Measurements from ENCODE around the gene EGFR. TPM values are rescaled to one million over a fixed set of nuclear protein-coding genes. Genes with fewer than 3 reads are reported as not detected.

The EGFR gene
- total RNA-seq, 4 donors from 2014 or later: 87.2 to 124 (median 94.5) TPM

DNA sequence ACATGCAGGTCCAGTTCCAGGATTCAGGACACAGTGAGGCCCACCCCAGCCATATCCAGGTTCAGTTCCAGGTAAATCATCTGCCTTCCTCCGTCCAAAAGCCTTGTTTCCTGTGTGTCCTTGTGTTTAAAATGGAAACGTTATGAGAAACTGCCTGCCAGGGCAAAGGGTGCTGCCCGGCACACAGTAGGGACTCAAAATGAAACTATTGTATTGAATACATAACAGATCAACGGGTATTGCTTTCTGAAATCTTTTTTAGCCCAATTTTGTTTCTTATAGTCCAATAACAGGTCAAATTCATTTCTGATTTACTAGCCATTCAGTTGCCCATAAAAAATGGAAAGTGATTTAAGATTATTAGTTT, 115.5 kb downstream of the EGFR start:
- no peak for DNase-seq (ENCODE audit: low spot score)
- no peak for ATAC-seq (ENCODE audit: low FRiP score)
- TF ChIP-seq, protein P1, sequence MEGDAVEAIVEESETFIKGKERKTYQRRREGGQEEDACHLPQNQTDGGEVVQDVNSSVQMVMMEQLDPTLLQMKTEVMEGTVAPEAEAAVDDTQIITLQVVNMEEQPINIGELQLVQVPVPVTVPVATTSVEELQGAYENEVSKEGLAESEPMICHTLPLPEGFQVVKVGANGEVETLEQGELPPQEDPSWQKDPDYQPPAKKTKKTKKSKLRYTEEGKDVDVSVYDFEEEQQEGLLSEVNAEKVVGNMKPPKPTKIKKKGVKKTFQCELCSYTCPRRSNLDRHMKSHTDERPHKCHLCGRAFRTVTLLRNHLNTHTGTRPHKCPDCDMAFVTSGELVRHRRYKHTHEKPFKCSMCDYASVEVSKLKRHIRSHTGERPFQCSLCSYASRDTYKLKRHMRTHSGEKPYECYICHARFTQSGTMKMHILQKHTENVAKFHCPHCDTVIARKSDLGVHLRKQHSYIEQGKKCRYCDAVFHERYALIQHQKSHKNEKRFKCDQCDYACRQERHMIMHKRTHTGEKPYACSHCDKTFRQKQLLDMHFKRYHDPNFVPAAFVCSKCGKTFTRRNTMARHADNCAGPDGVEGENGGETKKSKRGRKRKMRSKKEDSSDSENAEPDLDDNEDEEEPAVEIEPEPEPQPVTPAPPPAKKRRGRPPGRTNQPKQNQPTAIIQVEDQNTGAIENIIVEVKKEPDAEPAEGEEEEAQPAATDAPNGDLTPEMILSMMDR (IDR thresholded peaks at IDR 0.05): no peak

DNA sequence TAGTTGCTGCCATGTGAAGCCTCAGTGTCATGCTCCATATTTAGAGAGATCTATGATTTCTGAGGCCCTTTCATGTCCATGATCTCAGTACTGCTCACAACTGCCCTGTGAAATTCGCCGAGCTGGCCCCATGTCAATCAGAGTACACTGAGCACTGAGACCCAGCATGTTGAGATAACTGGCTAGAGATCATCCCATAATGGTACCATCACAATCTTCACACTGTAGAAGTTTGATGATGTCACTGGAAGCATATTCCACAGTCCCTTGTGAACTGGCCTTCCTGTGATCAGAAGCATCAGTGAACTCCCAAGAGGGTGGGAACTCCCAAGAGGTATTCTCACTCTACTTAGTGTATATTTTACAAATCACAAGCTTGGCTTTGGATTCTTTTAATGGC, 116.0 kb downstream of the EGFR start:
- ATAC-seq (ENCODE audit: low FRiP score) (no peak), DNase-seq (ENCODE audit: low spot score) (no peak)
- TF ChIP-seq, protein P1 (IDR thresholded peaks at IDR 0.05): no peak

DNA sequence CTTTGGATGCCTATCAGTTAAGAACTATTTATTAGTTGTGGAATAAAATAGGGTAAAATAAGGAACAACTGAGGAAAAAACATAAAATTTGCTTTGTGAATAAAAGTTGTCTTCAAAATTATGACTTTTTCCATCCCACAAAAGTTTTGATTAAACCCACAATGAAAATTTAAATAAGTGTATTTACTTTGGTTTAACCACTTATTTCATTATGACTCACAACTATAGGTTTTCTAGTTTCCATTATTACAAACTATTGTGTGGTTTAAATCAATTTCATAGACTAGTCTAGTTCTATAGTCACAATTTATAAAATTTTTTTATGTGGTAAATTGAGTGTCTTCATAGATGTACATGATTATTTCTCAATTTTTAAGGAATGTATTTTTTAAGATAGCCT, 116.6 kb downstream of the EGFR start:
- no peak for DNase-seq (ENCODE audit: low spot score)
- TF ChIP-seq, protein P1 (IDR thresholded peaks at IDR 0.05): no peak
- no peak for ATAC-seq (ENCODE audit: low FRiP score)

DNA sequence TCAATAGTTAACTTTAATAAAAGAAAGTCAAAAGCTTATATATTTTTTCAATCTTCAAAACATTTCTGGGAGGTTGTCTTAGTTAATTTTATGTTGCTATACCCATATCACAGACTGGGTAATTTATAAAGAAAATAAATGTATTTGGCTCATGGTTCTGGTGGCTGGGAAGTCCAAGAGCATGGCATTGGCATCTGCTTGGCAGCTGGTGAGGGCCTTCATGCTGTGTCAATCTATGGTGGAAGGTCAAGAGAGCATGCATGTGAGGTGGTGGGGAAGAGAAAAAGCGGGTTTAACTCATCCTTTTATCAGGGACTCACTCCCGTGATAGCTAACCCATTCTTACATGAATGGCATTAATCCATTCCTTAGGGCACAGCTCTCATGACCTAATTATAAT, 119.8 kb downstream of the EGFR start:
- no peak for DNase-seq (ENCODE audit: low spot score)
- TF ChIP-seq, protein P1 (IDR thresholded peaks at IDR 0.05): no peak

DNA sequence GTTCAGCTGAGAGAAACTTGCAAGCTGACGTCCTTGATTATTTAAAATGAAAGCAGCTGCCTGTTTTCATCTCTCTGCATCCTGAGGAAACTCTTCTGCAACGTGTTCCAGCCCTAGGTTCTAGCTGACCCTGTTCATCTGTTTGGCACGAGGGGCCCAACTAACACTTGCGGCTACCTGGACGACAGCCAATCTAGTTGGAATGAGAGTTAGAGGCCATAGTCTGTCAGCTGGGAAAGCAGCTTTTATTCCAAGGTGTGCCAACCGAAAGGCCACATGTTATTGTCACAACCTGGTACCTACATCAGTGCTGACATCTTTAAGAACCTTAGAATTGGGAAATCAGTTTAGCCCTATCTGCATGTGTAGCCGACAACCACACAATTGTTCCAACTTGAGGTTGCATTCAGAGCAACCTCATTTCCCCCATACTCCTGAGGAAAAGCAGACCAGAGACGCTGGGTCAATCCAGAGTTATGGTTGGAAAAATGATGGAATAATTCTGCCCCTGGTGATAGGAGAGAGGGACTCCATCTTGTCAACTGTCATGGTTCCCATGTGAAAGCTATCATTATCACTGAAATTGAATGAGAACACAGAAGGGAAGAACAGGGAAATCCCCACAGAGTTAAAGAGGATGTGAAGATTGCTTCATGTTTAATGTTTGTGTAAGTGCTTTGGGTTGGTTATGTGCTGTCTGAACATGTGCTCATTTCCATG, 121.6 kb downstream of the EGFR start:
- TF ChIP-seq, protein P1 (IDR thresholded peaks at IDR 0.05): no peak
- ATAC-seq (ENCODE audit: low FRiP score) (no peak), DNase-seq (ENCODE audit: low spot score) (no peak)

More for the DNA sequence above, 119.8 kb downstream of the EGFR start:
- ATAC-seq (ENCODE audit: low FRiP score): no peak

DNA sequence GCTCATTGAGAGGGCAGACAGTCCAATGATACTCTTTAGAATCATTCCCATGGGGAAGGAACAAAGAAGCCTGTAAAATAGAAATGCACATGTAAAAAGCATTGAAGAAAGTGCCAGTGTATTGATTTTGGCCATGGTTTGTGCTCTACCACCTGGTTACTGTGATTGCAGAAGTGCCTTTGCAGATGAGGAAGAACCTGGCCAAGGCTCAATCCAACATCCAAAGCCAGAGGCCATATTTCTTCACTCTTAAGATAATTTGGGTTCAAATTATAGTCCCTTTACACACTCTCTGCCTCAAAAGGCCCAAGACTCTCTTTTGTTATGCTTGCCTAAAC, 122.1 kb downstream of the EGFR start:
- TF ChIP-seq, protein P1 (IDR thresholded peaks at IDR 0.05): no peak
- DNase-seq (ENCODE audit: low spot score) (no peak), ATAC-seq (ENCODE audit: low FRiP score) (no peak)

DNA sequence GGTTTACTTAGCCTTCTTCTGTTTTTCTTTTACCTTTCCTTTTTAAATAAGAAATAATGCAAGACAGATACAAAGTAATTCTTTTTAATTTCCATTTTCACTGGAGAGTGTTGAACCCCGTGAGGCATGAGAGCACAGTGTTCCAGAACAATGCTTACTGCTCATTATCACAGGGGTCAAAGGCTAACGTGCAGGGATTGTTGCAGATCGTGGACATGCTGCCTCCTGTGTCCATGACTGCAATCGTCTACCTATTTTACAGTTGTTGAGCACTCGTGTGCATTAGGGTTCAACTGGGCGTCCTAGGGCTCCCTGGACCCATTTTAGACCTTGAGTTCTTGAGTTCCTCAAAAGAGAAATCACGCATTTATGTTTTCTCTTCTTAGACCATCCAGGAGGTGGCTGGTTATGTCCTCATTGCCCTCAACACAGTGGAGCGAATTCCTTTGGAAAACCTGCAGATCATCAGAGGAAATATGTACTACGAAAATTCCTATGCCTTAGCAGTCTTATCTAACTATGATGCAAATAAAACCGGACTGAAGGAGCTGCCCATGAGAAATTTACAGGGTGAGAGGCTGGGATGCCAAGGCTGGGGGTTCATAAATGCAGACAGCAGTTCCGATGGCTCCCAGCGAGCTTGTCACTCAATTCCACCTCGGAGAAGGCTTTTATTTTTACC, 124.2 kb downstream of the EGFR start:
- TF ChIP-seq, protein P1 (IDR thresholded peaks at IDR 0.05): no peak
- ATAC-seq (ENCODE audit: low FRiP score) (no peak), DNase-seq (ENCODE audit: low spot score) (no peak)

Data from omental fat pad (tissue), 4 donors.